MM.1S (cell line): ENCODE data around the gene TIMM13.

Experiments
- CTCF ChIP-seq: fragments of 300-600 bp; sonication (generic); IDR thresholded peaks from 2 replicates; pipeline ENCODE4 v1.5.1; 2016; ENCODE audit warnings: antibody characterized with exemption, low read length, mixed read lengths
- EZH2 ChIP-seq: fragments of 300-600 bp; sonication (generic); optimal IDR thresholded peaks from 2 replicates; pipeline ENCODE3; 2017; ENCODE audit warnings: low read depth, mild to moderate bottlenecking, antibody characterized with exemption, low read length, mixed read lengths
- EZH2phosphoT487 ChIP-seq: fragments of 300-600 bp; sonication (generic); IDR thresholded peaks from 2 replicates; pipeline ENCODE4 v1.6.1; 2018; ENCODE audit warnings: antibody characterized with exemption, low read length

DNA sequence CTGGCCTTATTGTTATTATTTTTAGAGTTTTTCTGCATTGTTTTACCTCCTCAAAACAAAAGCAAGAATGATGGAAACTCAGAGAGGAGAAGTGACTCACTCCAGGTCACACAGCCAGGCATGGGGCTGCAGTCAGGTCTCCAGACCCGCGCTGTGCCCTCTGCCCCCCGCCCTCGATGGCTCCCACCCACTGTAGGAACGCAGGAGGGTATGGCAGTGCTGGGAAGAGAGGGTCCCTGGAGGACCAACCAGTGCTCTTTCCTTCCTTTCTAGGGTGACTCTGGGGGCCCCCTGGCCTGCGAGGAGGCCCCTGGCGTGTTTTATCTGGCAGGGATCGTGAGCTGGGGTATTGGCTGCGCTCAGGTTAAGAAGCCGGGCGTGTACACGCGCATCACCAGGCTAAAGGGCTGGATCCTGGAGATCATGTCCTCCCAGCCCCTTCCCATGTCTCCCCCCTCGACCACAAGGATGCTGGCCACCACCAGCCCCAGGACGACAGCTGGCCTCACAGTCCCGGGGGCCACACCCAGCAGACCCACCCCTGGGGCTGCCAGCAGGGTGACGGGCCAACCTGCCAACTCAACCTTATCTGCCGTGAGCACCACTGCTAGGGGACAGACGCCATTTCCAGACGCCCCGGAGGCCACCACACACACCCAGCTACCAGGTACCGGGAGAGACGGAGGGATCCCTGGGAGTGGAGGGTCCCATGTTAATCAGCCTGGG is 5.6 kb downstream of the TIMM13 start:
- TF ChIP-seq EZH2phosphoT487 (no peak), CTCF (no peak), EZH2 (no peak)
